H1 (cell line): ENCODE data around the gene ATPAF1. TPM values are rescaled to one million over a fixed set of nuclear protein-coding genes. Genes with fewer than 3 reads are reported as not detected.

Source experiments
- CHD1 ChIP-seq: IDR thresholded peaks from 2 replicates; pipeline ENCODE4 v1.6.1; 2012; ENCODE audit warnings: low read depth, low read length, improper control_type of control experiment
- JUN ChIP-seq: IDR thresholded peaks from 2 replicates; pipeline ENCODE4 v1.6.1; 2011; ENCODE audit warnings: low read depth, mild to moderate bottlenecking, improper control_type of control experiment, low read length
- KDM1A ChIP-seq: fragments of 200-600, 300-600 bp; sonication (generic); IDR thresholded peaks from 2 replicates; pipeline ENCODE4 v1.7.1; 2016; ENCODE audit warnings: mild to moderate bottlenecking, low read length, borderline replicate concordance
- NANOG ChIP-seq: IDR thresholded peaks from 2 replicates; pipeline ENCODE4 v1.6.1; 2011; ENCODE audit warnings: low read length, low read depth, mild to moderate bottlenecking, inconsistent platforms; ENCODE audit not compliant: insufficient read depth, poor library complexity, severe bottlenecking
- SIRT6 ChIP-seq: IDR thresholded peaks from one replicate; pipeline ENCODE4 v1.7.1; 2012; ENCODE audit warnings: low read length, inconsistent platforms
- SIX5 ChIP-seq: IDR thresholded peaks from 2 replicates; pipeline ENCODE4 v1.6.1; 2011; ENCODE audit warnings: mild to moderate bottlenecking, low read depth, low read length
- SP4 ChIP-seq: IDR thresholded peaks from 2 replicates; pipeline ENCODE4 v1.6.1; 2012; ENCODE audit warnings: low read length, inconsistent platforms
- polyA plus RNA-seq, 7 experiments: library from polyadenylated mRNA; depleted of rRNA in 3 of 7; stranded (reverse) in 5 of 7; unstranded in 2 of 7; fragments of >200 nt in 5 of 7; fragments of 200-250 nt in 2 of 7; gene quantifications; 1 replicate in 5 of 7; 2 replicates in 1 of 7; 4 replicates in 1 of 7; pipeline versions ENCODE4 v1.2.1 to v1.2.3, GENCODE V29; 2011 to 2013; ENCODE audit warnings: missing spikeins in 2 of 7, mixed read lengths in 2 of 7
- total RNA-seq: library from RNA; stranded (reverse); fragmentation: NEBNext Ultra II Directional; extraction: Animal tissue kit (Norgen Biotek cat#: 25700); gene quantifications from 2 replicates; pipeline ENCODE4 v1.2.1, GENCODE V29; 2021
- TF ChIP-seq, protein P1 (sequence below): fragments of 300-600 bp; sonication (generic); IDR thresholded peaks from 2 replicates; pipeline ENCODE4 v1.7.1; 2012; ENCODE audit warnings: low read length, moderate library complexity, mild to moderate bottlenecking, inconsistent platforms; ENCODE audit not compliant: insufficient replicate concordance

Gene ATPAF1
- total and polyA plus RNA-seq, 2 of the 8 experiments (the other 6 are each of a cell fraction or from before 2014, with no cell fraction given): 46.7 to 55.9 TPM

DNA sequence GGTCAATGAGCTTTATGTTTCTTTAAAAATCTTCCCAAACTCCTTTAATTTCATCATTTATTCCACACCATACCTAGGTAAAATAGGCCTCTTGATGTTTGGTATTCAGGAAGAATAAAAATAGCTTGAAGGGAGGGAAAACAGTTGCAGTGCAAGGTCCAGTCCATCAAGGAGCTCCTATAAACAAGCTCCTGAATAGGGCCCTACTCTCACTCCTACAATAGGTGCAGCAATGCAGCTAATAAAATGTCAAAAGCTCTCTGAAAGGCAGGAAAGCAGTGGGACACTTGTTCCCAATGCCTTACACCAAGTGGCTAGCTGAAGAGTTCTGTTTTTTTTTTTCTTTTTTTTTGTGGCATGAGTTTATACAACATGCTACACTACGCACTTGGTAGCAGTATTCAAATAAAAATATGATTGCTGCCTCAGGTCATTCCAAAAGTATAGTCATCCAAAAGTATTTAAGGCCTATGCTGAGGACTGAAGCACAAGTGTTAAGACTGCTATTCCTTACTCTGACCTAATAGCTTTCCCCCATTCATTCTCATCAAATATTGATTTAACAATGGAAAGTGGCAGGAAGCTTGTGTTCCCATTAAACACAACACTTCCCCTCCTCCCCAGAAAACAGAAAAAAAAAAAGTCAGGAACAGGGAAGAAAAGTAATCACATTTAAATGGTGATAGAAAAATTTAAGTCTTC is 13.3 kb upstream of the ATPAF1 start (continued):
- TF ChIP-seq, protein P1, sequence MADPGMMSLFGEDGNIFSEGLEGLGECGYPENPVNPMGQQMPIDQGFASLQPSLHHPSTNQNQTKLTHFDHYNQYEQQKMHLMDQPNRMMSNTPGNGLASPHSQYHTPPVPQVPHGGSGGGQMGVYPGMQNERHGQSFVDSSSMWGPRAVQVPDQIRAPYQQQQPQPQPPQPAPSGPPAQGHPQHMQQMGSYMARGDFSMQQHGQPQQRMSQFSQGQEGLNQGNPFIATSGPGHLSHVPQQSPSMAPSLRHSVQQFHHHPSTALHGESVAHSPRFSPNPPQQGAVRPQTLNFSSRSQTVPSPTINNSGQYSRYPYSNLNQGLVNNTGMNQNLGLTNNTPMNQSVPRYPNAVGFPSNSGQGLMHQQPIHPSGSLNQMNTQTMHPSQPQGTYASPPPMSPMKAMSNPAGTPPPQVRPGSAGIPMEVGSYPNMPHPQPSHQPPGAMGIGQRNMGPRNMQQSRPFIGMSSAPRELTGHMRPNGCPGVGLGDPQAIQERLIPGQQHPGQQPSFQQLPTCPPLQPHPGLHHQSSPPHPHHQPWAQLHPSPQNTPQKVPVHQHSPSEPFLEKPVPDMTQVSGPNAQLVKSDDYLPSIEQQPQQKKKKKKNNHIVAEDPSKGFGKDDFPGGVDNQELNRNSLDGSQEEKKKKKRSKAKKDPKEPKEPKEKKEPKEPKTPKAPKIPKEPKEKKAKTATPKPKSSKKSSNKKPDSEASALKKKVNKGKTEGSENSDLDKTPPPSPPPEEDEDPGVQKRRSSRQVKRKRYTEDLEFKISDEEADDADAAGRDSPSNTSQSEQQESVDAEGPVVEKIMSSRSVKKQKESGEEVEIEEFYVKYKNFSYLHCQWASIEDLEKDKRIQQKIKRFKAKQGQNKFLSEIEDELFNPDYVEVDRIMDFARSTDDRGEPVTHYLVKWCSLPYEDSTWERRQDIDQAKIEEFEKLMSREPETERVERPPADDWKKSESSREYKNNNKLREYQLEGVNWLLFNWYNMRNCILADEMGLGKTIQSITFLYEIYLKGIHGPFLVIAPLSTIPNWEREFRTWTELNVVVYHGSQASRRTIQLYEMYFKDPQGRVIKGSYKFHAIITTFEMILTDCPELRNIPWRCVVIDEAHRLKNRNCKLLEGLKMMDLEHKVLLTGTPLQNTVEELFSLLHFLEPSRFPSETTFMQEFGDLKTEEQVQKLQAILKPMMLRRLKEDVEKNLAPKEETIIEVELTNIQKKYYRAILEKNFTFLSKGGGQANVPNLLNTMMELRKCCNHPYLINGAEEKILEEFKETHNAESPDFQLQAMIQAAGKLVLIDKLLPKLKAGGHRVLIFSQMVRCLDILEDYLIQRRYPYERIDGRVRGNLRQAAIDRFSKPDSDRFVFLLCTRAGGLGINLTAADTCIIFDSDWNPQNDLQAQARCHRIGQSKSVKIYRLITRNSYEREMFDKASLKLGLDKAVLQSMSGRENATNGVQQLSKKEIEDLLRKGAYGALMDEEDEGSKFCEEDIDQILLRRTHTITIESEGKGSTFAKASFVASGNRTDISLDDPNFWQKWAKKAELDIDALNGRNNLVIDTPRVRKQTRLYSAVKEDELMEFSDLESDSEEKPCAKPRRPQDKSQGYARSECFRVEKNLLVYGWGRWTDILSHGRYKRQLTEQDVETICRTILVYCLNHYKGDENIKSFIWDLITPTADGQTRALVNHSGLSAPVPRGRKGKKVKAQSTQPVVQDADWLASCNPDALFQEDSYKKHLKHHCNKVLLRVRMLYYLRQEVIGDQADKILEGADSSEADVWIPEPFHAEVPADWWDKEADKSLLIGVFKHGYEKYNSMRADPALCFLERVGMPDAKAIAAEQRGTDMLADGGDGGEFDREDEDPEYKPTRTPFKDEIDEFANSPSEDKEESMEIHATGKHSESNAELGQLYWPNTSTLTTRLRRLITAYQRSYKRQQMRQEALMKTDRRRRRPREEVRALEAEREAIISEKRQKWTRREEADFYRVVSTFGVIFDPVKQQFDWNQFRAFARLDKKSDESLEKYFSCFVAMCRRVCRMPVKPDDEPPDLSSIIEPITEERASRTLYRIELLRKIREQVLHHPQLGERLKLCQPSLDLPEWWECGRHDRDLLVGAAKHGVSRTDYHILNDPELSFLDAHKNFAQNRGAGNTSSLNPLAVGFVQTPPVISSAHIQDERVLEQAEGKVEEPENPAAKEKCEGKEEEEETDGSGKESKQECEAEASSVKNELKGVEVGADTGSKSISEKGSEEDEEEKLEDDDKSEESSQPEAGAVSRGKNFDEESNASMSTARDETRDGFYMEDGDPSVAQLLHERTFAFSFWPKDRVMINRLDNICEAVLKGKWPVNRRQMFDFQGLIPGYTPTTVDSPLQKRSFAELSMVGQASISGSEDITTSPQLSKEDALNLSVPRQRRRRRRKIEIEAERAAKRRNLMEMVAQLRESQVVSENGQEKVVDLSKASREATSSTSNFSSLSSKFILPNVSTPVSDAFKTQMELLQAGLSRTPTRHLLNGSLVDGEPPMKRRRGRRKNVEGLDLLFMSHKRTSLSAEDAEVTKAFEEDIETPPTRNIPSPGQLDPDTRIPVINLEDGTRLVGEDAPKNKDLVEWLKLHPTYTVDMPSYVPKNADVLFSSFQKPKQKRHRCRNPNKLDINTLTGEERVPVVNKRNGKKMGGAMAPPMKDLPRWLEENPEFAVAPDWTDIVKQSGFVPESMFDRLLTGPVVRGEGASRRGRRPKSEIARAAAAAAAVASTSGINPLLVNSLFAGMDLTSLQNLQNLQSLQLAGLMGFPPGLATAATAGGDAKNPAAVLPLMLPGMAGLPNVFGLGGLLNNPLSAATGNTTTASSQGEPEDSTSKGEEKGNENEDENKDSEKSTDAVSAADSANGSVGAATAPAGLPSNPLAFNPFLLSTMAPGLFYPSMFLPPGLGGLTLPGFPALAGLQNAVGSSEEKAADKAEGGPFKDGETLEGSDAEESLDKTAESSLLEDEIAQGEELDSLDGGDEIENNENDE: no peak
- TF ChIP-seq SIX5 (no peak), KDM1A (no peak), SIRT6 (no peak), NANOG (no peak), SP4 (no peak), CHD1 (no peak), JUN (no peak)
